Gastroesophageal sphincter (tissue), 3 donors: ENCODE data around the gene HSD11B2.

Experiments
- CTCF ChIP-seq, 4 experiments: fragments of 200-600 bp in 2 of 4; fragments of 450-650 bp in 2 of 4; sonication (generic) in 1 of 4; IDR thresholded peaks; one replicate each; pipeline ENCODE4 v1.5.1; 2017 to 2019; ENCODE audit warnings: antibody characterized with exemption in 4 of 4, mild to moderate bottlenecking in 2 of 4, moderate library complexity in 2 of 4
- EP300 ChIP-seq: sonication (generic); formaldehyde crosslinking; IDR thresholded peaks from one replicate; pipeline ENCODE4 v1.6.1; 2017; ENCODE audit warnings: antibody characterized with exemption, mild to moderate bottlenecking

GRCh38 chr16:67405336-67405735, 25.6 kb upstream of the HSD11B2 start:
- TF ChIP-seq EP300 (no peak), CTCF (IDR thresholded peaks at IDR 0.05) (no peak)
